Activated gamma-delta T cell treated with anti-CD3 and anti-CD28 coated beads, Interleukin-2, amount 50 U/mL, for 16 hours (primary cell): ENCODE data around the gene RAB30.
"Not testable (repeated sequence)": the region's sequence is repeated elsewhere in the genome, so short reads cannot be mapped to it uniquely, and the experiment has no call there.

Experiments used
- DNase-seq: peaks from one replicate; pipeline ENCODE4 v3.0.0-alpha.2; 2020; ENCODE audit warnings: low read depth

RAB30 gene

DNA sequence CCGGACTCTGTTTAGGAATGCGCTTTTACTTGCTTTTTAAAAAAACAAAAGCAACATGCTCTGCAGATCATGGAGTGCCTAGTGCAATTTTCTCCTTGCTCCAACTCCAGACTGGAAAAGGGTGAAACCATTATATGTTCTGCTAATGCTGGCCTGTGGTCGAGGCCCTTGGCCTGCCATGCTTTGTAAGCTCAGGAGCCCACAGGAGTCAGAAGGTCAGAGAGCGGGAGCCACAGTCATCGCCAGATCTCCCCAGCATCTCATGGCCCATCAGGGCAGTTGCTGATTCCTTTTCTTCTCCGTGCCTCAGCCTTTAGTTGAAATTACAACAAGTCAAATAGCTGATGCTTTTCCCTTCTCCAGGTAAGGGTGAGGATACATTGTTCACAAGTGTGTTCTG, 89.8 kb downstream of the RAB30 start:
- DNase-seq, result no peak

DNA sequence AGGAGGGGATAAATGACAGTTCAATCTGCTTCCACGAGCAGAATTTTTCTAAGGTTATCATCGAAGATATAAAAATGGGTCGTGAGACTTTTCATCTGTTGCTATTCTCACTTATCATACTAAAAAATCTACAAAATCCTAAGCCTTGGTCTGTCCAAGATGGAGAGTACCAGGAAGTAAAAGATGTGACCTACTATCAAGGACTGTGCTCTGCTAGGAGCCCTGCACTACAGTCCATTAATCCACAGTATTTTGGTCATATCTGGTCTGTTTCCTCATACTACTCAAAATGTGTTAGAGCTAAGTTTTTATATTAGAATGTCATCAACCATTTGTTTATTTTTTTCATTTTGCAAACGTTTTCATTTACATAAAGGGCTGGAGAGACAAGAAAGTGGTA, 90.8 kb downstream of the RAB30 start:
- no peak for DNase-seq

DNA sequence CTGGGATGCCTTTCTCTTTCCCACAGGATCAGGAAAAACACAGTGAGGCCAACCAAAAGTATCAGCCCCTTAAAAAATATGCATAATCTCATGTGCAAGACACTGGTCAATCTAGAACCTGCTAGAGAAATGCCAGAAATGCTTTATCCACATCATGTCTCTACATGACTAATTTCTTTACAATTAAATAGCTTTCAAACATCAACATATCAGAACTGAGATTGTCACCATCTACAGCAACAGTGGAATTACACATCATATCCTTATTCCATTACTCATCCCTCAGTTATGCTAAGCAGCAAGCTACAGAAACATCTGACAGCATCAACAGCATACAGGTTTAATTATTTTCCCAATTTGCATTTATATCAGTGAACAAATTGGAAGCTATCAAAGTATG, 91.4 kb downstream of the RAB30 start:
- no peak for DNase-seq

DNA sequence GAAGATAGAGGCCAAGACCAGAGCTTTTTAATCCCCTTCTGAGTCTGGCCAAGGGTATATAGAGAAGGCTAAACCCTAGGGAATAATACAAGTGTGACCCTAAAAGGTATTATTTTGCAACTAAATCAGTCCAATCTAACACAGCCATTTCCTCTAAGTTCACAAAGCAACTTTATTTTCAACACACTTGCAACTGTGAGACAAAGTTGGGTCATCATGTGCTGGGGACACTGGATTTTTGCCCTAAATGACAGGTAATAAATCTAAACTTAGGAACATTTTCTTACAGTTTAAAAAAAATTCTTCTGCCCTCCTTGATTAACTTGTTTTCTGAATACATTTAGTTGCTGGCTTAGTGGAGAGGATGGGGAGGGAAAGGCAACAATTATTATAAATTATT, 91.9 kb downstream of the RAB30 start:
- DNase-seq, result no peak

DNA sequence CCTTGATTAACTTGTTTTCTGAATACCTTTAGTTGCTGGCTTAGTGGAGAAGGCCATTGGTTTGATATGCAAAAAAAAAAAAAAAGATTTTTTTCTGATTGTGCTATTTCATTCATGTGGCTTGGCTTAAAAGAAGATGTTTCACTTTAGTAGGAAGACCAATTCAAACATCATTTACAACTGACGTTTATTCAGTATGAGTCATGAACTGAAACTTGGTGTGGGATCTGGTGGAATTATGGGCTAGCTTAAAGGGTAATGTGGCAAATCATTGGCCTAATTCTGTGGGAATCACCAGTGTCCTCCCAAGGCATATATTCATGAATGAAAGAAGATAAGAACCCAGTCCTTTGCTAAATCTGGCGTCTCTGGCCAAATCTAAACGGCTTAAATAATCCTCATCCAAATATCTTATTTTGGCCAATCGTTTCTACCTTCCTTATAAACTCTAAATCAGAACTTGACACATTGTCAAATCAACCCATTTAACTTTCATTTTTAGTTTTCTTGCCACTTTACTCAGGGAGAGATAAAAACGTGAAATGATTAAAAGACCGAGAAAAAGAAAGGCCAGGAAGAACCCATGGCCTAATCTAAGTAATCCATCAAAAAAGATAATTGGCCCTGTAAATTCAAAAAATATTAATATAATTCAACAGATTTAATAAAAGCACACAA, 93.1 kb downstream of the RAB30 start:
- DNase-seq, result no peak

DNA sequence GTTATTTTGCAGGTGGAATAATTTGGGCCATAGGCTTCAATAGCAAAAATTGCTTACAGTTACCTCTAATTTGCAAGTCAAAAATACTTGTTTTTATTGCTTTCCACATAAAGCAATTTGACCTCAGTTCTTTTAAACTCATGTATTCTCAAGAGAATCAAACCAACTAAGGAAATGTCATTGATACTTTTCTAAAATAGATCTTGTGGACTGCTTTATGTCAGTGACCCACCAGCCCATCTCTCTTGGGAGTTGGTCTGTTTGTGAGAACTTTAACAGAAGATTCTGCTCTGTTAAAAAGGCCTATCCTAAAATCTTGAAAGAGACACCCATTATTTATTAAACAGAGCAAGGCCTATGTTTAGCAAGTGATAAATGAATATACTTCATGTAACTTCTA, 94.9 kb downstream of the RAB30 start:
- no peak for DNase-seq

DNA sequence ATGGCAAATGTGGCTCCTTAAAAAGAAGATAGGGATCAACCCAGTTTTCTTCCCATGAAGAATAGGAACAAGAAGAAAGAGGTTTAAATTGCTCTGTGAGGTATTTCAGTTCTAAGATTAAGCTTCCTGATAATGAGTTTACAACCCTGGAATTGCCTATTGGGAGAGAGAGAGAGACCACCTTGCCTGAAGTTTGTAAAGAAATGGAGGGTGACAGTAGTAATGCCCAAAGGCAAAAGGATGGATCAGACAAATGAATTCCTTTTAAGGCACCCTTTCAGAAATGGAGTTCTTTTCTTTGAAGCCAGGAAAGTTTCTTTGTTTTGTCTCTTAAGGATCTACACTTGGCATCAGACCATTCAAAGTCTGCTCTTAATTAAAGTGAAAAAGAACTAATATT, 95.8 kb downstream of the RAB30 start:
- no peak for DNase-seq

DNA sequence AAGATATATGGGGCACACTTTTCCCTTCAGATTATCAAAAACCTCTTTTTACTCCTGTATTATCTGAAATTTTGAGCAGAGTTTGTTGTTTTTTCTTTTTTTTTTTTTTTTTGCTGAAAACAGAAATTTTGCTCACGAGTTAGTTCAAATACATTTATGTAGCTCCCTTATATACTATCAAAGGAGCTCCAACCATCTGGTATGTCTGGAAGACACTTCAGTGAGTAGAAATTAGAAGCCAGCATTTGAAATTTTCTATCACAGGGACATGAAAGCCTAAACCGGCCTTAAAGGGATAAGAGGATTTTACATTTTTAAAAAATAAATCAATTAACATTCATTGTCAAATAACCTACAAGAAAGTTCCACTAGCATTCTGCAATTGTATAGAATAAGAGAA, 96.8 kb downstream of the RAB30 start:
- no peak for DNase-seq

DNA sequence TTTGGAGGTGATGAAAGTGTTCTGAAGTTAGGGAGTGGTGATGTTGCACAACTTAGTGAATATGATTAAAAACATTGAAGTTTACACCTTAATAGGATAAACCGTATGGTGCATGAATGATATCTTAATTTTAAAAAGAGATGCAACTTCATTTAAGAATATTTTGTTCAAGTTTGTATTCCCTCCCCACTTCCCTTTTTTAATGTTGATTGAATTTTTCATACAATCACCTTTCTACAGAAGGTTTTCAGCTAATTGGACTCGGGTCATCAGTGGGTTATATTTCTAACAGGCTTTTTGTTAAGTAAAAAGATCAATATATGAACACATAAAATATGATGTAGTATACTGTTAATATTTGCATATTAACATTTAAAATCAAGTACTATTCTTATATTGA, 97.6 kb downstream of the RAB30 start:
- DNase-seq, result no peak

DNA sequence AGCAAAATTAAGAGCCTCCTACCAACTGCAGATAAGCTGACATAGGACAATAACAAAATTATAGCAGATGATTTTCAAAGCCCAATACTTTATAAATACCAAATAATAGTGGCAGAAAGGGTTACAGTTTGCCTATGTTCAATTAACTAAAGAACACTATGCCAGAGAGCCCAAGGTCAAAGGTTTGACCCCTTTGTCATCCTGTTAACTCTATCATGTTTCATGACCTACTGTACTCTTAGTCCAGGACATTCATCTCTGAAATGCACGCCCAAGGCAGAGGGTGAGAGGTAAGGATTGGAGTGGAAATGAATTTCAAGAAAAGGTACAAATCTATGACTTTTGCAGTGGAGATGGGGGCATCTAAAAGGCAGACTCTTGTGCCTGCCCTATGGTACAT, 99.6 kb downstream of the RAB30 start:
- no peak for DNase-seq

DNA sequence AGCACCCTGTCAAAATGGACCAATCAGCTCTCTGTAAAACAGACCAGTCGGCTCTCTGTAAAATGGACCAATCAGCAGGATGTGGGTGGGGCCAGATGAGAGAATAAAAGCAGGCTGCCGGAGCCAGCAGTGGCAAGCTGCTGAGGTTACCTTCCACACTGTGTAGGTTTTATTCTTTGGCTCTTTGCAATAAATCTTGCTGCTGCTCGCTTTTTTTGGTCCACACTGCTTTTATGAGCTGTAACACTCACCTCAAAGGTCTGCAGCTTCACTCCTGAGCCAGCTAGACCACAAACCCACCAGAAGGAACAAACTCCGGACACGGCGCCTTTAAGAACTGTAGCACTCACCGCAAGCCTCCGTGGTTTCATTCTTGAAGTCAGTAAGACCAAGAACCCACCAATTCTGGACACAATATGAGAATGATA, 100.2 kb downstream of the RAB30 start:
- not testable (repeated sequence) for DNase-seq

DNA sequence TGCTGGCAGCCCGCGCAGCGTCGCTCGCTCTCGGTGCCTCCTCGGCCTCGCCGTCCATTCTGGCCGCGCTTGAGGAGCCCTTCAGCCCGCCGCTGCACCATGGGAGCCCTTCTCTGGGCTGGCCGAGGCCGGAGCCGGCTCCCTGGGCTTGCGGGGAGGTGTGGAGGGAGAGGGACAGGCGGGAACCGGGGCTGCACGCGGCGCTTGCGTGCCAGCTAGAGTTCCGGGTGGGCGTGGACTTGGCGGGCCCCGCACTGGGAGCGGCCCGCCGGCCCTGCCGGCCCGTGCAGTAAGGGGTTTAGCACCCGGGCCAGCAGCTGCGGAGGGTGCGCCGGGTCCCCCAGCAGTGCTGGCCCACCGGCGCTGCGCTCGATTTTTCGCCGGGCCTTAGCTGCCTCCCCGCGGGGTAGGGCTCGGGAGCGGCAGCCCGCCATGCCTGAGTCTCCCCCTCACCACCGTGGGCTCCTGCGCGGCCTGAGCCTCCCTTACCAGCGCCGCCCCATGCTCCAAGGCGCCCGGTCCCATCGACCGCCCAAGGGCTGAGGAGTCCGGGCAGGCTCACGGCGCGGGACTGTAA, 101.1 kb downstream of the RAB30 start:
- DNase-seq, result not testable (repeated sequence)

DNA sequence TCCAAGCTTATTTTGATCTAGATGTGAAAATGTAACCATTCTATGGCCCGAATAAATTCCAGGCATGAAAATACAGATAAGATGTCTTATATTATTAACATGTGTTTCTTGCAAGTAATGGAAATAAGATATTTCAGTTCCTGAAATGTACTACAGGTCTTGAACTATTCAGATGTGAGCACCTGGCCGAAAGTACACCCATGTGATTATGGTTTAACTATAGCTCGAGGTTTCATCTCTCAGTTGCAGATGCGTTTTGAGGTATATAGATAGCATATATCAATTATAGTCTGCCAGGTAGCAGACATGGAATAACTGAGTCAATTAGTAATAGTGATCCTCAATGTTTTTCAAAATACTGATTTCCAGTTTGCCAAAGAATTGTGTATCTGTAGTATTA, 101.9 kb downstream of the RAB30 start:
- no peak for DNase-seq

DNA sequence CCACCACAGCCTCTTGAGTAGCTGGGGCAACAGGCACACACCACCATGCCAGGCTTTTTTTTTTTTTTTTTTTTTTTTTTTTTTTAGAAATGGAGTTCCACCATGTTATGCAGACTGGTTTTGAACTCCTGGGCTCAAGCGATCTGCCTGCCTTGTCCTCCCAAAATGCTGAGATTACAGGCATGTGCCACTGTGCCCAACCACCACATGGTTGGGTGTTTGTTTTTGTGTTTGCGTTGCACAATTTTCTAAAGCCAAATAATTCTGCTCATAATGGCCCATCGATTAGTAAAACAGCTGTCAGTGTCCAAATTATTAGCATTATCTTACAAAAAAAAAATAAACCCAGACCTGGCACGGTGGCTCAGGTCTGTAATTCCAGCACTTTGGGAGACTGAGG, 104.3 kb downstream of the RAB30 start:
- DNase-seq, result no peak

DNA sequence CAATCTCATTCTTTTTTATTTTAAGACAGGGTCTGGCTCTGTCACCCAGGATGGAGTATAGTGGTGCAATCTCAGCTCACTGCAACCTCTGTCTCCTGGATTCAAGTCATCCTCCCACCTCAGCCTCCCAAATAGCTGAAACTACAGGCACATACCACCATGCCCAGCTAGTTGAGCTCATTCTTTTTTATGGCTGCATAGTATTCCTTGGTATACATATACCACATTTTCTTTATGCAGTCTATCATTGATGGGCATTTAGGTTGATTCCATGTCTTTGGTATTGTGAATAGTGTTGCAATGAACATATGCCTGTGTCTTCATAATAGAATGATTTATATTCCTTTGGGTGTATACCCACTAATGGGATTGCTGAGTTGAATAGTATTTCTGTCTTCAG, 109.7 kb downstream of the RAB30 start:
- not testable (repeated sequence) for DNase-seq

DNA sequence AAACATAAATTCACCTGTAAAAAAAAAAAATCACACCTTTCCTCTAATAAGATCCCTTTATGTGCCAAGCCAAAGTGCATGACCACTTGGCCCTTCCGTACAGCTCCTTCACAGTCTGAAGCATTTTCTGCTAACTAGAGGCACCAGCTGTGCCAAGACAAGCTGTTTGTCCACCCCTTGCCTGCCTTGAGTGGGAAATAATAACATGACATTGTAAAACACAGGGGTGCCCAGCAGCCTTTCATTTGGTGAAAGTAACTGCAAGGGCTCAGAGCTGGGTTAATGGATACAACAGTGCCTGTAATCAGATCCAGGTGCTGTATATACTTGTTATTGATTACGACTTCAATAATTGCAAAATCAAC, 110.9 kb downstream of the RAB30 start:
- DNase-seq, result no peak

DNA sequence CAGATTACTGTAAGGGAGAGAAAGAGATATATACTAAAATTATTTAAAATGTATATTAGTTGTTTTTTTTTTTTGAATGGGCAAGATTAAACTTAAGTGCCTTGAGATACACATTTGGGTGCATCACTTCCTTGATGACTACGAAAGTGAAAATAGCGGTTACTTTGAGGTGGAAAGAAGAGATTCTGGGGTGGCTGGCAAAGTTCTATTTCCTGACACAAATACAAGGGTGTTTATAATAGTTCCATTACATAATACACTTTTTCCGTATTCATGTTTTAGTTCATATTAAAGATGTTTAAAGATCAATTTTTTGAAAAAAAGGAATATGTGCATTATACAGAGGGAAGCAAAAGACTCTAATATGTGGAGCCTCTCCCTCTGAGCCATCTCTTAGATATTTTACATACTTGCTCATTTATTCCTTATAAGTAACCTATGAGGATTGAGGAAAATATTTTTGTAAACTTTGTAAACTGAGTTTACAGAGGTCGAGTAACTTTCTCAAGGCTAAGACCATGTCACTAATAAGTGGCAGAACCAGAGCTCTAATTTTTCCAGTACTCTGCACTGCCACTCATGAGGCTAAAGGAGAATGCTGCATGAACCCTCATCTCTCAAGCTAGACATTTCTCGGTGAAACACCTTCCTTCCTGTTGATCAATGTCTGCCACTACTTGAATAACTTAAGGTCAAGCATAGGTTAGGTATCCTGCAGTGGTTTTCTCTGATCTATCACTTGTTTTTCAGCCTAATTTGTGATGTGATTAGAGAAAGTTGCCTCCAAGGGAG, 111.5 kb downstream of the RAB30 start:
- no peak for DNase-seq

DNA sequence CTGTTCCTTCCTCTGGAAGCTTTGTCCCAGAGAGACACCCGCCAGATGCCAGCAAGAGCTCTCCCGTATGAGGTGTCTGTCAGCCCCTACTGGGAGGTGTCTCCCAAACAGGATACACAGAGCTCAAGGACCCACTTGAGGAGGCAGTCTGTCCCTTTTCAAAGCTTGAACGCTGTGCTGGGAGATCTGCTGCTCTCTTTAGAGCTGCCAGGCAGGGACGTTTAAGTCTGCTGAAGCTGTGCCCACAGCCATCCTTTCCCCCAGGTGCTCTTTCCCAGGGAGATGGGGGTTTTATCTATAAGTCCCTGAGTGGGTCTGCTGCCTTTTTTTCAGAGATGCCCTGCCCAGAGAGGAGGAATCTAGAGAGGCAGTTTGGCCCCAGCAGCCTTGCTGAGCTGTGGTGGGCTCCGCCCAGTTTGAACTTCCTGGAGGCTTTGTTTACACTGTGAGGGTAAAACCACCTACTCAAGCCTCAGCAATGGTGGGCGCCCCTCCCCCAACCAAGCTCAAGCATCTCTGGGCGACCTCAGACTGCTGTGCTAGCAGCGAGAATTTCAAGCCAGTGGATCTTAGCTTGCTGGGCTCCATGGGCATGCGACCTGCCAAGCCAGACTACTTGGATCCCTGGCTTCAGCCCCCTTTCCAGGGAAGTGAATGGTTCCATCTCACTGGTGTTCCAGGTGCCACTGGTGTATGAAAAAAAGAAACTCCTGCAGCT, 115.8 kb downstream of the RAB30 start:
- DNase-seq, result peak; percentile 60

DNA sequence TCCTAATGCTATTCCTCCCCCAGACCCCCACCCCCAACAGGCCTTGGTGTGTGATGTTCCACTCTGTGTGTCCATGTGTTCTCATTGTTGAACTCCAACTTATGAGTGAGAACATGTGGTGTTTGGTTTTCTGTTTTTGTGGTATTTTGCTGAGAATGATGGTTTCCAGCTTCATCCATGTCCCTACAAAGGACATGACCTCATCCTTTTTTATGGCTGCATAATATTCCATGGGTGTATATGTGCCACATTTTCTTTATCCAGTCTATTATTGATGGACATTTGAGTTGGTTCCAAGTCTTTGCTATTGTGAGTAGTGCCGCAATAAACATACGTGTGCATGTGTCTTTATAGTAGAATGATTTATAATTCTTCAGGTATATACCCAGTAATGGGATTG, 121.2 kb downstream of the RAB30 start:
- DNase-seq, result not testable (repeated sequence)

DNA sequence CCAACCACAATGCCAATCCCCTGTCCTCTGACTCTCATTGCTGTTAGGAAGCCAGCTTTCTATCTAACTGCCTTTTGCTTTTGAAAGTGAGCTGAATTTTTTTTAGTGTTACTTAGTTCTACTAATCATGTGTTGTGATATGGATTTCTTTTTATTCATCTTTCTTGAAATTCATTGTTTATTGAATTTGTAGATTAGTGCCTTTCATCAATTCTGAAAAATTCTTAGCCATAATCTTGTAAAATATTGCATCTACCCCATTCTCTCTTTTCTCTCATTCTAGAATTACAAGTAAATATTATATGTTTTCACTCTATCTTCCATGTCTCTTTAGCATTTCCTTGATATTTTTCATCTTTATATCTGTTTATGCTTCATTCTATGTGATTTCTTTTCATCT, 122.3 kb downstream of the RAB30 start:
- no peak for DNase-seq

DNA sequence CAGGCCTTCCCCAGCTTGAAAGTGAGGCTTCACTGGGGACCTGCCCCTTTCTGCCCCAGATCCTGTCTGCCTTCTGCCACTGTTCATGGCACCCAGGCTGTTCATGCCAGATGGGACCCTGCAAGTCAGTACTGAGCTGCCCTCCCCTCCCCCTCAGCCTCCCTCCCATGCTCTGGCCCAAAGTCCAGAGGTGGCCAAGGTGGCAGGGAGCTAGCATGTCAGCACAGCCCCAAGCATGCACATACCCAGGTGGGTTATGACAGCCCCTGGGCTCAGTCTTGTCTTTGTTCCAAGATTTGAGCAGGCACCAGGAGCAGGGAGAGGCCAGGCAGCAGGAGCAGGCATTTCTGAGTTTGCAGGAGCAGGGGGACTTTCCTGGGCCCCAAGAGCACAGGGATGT, 126.0 kb downstream of the RAB30 start:
- no peak for DNase-seq

DNA sequence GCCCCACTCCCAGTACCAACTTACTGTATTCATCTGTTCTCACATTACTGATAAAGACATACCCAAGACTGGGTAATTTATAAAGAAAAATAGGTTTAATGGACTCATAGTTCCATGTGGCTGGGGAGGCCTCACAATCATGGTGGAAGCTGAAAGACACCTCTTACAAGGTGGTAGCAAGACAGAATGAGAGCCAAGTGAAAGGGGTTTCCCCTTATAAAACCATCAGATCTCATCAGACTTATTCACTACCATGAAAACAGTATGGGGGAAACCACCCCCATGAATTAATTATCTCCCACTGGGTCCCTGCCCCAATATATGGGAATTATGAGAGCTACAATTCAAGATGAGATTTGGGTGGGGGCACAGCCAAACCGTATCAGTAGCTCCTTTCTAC, 126.7 kb downstream of the RAB30 start:
- not testable (repeated sequence) for DNase-seq

DNA sequence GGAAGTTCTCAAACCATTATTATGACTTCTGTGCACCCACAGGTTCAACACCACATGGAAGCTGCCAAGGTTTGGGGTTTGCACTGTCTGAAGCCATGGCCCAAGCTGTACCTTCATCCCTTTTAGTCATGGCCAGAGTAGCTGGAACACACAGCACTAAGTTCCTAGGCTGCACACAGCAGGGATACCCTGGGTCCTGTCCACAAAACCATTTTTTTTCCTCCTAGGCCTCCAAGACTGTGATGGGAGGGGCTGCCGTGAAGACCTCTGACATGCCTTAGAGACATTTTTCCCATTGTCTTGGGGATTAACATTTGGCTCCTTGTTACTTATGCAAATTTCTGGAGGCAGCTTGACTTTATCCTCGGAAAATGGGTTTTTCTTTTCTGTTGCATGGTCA, 127.5 kb downstream of the RAB30 start:
- DNase-seq, result no peak
